Activated B cell treated with CpG ODN at 0.5 μM for 24 hours (primary cell): ENCODE data around the gene SGSM2. TPM values are rescaled to one million over a fixed set of nuclear protein-coding genes. Genes with fewer than 3 reads are reported as not detected.

ENCODE experiments used
- ATAC-seq: fragments of 200-7000 bp; cut with Tn5 transposase; one replicate; pipeline ENCODE4 v1.10.0; 2021; ENCODE audit warnings: low read depth, mild to moderate bottlenecking, moderate library complexity
- CTCF ChIA-PET: fragments of 350-600 bp; sonication (Branson Sonifier 250); formaldehyde crosslinking; loops from one replicate; lab custom pipeline; 2021; ENCODE audit warnings: antibody characterized with exemption; lab: Charles Lee
- POLR2A ChIA-PET: fragments of 350-600 bp; sonication (Branson Sonifier 250); formaldehyde crosslinking; loops from one replicate; lab custom pipeline; 2021; ENCODE audit warnings: antibody characterized with exemption; lab: Charles Lee
- DNase-seq: peaks from one replicate; pipeline ENCODE4 v3.0.0; 2022
- H3K27ac Mint-ChIP-seq: one replicate; pipeline ENCODE4 v1.8.0; 2020; ENCODE audit warnings: mixed read lengths
- H3K27me3 Mint-ChIP-seq: one replicate; pipeline ENCODE4 v1.8.0; 2021; ENCODE audit warnings: mixed read lengths
- H3K36me3 Mint-ChIP-seq: one replicate; pipeline ENCODE4 v1.8.0; 2021; ENCODE audit warnings: low read depth, mixed read lengths
- H3K4me1 Mint-ChIP-seq: one replicate; pipeline ENCODE4 v1.8.0; 2021; ENCODE audit warnings: mixed read lengths
- H3K4me3 Mint-ChIP-seq: one replicate; pipeline ENCODE4 v1.8.0; 2020; ENCODE audit warnings: mild to moderate bottlenecking, mixed read lengths
- H3K9me3 Mint-ChIP-seq: one replicate; pipeline ENCODE4 v1.8.0; 2020; ENCODE audit warnings: mixed read lengths
- intact Hi-C: fragments of 100-400 bp; cut with micrococcal nuclease; formaldehyde crosslinking; loops from one replicate; pipeline ENCODE4 v1.15.1; 2024
- total RNA-seq: library from RNA; stranded (reverse); gene quantifications from 2 replicates; pipeline ENCODE4 v1.2.3, GENCODE V29; 2022
- TF ChIP-seq, protein P1 (sequence below): fragments of 200-600 bp; IDR thresholded peaks from one replicate; pipeline ENCODE4 v1.8.0; 2022; ENCODE audit warnings: antibody characterized with exemption, mild to moderate bottlenecking

The SGSM2 gene
- total RNA-seq, 1 donor from 2014 or later, result 60.5 TPM

DNA sequence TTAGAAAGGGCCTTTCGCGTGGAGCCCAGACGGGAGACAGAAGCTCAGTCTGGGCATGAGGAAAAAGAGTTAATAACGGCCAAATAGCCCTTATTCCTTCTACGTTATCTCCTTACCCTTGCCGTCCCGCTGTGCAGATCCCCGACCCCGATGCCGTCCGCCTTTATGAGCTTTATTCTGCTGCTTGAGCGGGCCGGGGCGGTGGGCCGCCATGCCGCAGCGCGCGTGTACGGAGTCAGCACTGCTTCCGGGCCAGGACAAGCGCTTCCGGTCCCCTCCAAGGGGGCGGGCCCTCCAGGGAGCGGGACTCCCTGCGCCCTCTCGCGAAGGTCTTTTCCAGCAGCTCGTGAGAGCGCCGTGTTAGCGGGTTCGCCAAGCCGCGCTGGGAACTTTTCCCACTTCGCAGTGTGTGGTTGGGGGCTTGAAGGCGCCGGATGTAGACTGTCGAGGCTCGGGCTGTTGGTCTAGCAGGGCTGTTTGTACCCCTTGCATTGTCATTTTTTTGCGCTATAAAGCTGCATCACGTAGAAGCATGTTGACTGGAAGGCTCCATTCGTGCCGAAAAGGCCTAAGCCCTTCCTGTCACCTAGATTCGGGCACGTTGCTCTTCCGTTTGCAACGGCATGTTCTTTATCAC, 968 bp upstream of the SGSM2 start, which contains the start of gene TSR1:
TSS of gene TSR1 (minus strand) at position 243 of the 637 bp plus-strand sequence. CDS start at position 213, 30 bp downstream.
- Mint-ChIP-seq H3K9me3 (no peaks in the 10 kb centered on the region), H3K4me1 (peaks cover 23% of the 10 kb centered on the region), H3K36me3 (peaks cover 1% of the 10 kb centered on the region), H3K27ac (peak within 1 kb of the TSS; percentile 96), H3K27me3 (no peaks in the 10 kb centered on the region), H3K4me3 (peak within 1 kb of the TSS; percentile 99)
- ATAC-seq, result peak; percentile 79
- DNase-seq, result peak; percentile 85
- CTCF ChIA-PET, result interaction anchor here (0.7 to 1.3 kb wide), 4 partner anchors 14 to 713 kb away, joined by 3 to 9 read pairs (median 3); no protein-coding TSS in a partner anchor
- TF ChIP-seq, protein P1, sequence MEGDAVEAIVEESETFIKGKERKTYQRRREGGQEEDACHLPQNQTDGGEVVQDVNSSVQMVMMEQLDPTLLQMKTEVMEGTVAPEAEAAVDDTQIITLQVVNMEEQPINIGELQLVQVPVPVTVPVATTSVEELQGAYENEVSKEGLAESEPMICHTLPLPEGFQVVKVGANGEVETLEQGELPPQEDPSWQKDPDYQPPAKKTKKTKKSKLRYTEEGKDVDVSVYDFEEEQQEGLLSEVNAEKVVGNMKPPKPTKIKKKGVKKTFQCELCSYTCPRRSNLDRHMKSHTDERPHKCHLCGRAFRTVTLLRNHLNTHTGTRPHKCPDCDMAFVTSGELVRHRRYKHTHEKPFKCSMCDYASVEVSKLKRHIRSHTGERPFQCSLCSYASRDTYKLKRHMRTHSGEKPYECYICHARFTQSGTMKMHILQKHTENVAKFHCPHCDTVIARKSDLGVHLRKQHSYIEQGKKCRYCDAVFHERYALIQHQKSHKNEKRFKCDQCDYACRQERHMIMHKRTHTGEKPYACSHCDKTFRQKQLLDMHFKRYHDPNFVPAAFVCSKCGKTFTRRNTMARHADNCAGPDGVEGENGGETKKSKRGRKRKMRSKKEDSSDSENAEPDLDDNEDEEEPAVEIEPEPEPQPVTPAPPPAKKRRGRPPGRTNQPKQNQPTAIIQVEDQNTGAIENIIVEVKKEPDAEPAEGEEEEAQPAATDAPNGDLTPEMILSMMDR, result no peak
- intact Hi-C loops, result loop anchor here (1.0 to 2.0 kb wide), 6 partner anchors 17 to 620 kb away; partner anchors contain the start of genes MNT, SMG6 and SRR
- POLR2A ChIA-PET, result interaction anchor here (0.6 to 3.2 kb wide), 18 partner anchors 9 to 1575 kb away, joined by 3 to 25 read pairs (median 3); partner anchors contain the start of genes INPP5K, MNT, SMG6 and SRR

DNA sequence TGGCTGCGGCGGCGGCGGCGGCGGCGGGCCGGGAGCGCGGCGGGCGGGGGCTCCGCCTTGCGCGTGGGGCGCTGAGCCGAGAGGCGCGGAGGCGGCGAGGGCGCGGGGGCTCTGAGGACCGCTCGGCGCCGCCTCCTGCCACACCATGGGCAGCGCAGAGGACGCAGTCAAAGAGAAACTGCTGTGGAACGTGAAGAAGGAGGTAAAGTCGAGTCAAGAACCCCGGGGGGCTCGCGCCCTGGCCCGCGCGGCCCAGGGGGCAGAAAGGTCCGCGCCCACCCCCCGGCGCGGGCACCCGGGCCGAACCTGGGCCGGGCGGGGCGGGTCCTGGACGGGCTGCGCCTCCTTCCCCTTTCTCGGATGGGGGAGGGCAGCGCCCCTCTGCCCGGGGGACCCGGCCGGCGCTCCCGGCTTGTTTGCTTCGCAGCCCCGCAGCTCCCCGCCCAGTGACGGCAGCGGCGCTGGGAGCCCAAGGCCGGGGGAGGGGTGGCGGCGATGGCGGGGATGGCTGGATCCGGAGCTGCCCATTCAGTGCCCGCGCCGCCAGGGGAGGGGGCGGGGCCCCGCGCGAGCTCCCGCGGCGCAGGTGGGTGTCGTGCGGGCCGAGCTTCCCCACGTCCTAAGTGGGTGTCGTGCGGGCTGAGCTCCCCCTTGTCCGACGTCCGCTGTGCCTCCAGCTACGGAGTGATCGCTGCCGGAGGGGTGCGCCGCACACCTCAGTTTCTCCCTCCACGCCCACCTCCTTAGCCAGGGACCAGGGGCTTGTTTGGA, 428 bp downstream of the SGSM2 start:
- Mint-ChIP-seq H3K27me3 (no peaks in the 10 kb centered on the region), H3K4me1 (peaks cover 23% of the 10 kb centered on the region), H3K36me3 (peaks cover 6% of the 10 kb centered on the region), H3K9me3 (no peaks in the 10 kb centered on the region), H3K4me3 (peak overlapping the region; percentile 99), H3K27ac (no peak overlapping the region)
- CTCF ChIA-PET, result interaction anchor here (0.8 to 1.0 kb wide), 3 partner anchors 9 to 45 kb away, joined by 3 to 4 read pairs (median 3); no protein-coding TSS in a partner anchor
- POLR2A ChIA-PET, result interaction anchor here (0.7 to 3.2 kb wide), 4 partner anchors 15 to 688 kb away, joined by 3 to 23 read pairs (median 4); partner anchors contain the start of genes METTL16, MNT and RILP
- DNase-seq, result peak; percentile 69
- intact Hi-C loops, result loop anchor here (1.0 to 2.0 kb wide), 4 partner anchors 55 to 621 kb away; no protein-coding TSS in a partner anchor
- peak; percentile 47 for ATAC-seq
- TF ChIP-seq, protein P1, result no peak

DNA sequence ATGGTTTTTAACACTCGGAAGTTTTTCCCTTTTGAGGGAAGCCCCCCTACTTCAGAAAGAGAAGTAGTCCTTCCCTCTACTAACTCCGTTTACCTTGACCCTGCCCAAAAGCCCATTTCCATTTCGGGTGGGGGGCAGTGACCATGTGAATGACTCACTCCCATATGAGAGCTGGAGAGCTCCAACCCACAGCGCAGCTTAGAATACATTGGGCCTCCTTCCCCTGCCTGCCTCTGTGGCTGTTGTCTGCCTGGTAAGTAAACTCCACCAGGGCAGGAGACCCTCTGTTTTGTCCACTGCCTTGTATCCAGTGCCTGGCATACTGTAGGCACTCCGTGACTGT, 985 bp downstream of the SGSM2 start:
- peaks cover 23% of the 10 kb centered on the region for H3K4me1 Mint-ChIP-seq
- intact Hi-C loops, result no loop called here
- no peak for DNase-seq

DNA sequence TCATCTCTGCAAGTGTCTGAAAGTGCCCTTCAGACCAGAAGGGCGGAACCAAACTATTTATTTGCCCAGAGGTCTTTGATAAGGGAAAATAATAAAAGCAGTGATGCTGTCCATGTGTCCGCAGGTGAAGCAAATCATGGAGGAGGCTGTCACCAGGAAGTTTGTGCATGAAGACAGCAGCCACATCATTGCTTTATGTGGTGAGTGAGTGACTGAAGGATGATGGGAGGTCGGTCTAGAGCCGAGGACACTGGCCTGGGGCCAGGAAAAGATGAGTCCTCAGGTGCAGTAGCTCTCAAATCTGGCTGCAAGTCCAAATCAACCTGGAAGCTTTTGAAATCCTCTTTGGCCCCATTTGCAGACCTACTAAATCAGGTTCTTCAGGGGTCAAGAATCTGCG, 6.1 kb downstream of the SGSM2 start:
- Mint-ChIP-seq H3K36me3 (peaks cover 15% of the 10 kb centered on the region), H3K4me1 (peaks cover 1% of the 10 kb centered on the region), H3K27ac (no peak overlapping the region), H3K4me3 (no peak overlapping the region), H3K9me3 (no peaks in the 10 kb centered on the region), H3K27me3 (no peaks in the 10 kb centered on the region)
- no peak for DNase-seq
- no peak for ATAC-seq
- TF ChIP-seq, protein P1, result no peak
- intact Hi-C loops, result no loop called here
- ChIA-PET POLR2A (no interaction called here), CTCF (no interaction called here)

More for the DNA sequence above, 985 bp downstream of the SGSM2 start:
- POLR2A ChIA-PET, result interaction anchor here (1.9 to 3.2 kb wide), 2 partner anchors 15 to 63 kb away, joined by 4 to 23 read pairs; partner anchors contain the start of gene MNT
- Mint-ChIP-seq H3K9me3 (no peaks in the 10 kb centered on the region), H3K27ac (no peak overlapping the region), H3K27me3 (no peaks in the 10 kb centered on the region), H3K4me3 (peak overlapping the region; percentile 75), H3K36me3 (peaks cover 6% of the 10 kb centered on the region)
- CTCF ChIA-PET, result interaction anchor here (0.8 to 1.0 kb wide), 3 partner anchors 9 to 44 kb away, joined by 3 to 4 read pairs (median 3); no protein-coding TSS in a partner anchor
- no peak for ATAC-seq
- TF ChIP-seq, protein P1, result no peak
